Measurements from ENCODE around the gene PIK3CB. TPM values are rescaled to one million over a fixed set of nuclear protein-coding genes. Genes with fewer than 3 reads are reported as not detected.

The PIK3CB gene
- total and polyA plus RNA-seq, 2 of the 8 experiments (the other 6 are each of a cell fraction or from before 2014, with no cell fraction given) = 8.3 to 35.2 TPM

DNA sequence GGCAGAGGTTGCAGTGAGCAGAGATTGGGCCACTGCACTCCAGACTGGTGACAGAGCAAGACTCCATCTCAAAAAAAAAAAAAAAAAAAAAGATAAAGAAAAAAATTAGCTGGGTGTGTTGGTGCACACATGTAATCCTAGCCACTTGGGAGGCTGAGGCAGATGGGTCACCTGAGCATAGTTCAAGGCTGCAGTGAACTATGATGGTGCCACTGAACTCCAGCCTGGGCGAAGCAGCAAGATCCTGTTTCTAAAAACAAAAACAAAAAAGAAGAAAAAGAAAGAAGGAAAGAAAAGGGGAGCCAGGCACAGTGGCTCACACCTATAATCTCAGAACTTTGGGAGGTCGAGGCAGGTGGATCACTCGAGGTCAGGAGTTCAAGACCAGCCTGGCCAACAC is 32.9 kb downstream of the PIK3CB start (continued):
- TF ChIP-seq, protein P1, sequence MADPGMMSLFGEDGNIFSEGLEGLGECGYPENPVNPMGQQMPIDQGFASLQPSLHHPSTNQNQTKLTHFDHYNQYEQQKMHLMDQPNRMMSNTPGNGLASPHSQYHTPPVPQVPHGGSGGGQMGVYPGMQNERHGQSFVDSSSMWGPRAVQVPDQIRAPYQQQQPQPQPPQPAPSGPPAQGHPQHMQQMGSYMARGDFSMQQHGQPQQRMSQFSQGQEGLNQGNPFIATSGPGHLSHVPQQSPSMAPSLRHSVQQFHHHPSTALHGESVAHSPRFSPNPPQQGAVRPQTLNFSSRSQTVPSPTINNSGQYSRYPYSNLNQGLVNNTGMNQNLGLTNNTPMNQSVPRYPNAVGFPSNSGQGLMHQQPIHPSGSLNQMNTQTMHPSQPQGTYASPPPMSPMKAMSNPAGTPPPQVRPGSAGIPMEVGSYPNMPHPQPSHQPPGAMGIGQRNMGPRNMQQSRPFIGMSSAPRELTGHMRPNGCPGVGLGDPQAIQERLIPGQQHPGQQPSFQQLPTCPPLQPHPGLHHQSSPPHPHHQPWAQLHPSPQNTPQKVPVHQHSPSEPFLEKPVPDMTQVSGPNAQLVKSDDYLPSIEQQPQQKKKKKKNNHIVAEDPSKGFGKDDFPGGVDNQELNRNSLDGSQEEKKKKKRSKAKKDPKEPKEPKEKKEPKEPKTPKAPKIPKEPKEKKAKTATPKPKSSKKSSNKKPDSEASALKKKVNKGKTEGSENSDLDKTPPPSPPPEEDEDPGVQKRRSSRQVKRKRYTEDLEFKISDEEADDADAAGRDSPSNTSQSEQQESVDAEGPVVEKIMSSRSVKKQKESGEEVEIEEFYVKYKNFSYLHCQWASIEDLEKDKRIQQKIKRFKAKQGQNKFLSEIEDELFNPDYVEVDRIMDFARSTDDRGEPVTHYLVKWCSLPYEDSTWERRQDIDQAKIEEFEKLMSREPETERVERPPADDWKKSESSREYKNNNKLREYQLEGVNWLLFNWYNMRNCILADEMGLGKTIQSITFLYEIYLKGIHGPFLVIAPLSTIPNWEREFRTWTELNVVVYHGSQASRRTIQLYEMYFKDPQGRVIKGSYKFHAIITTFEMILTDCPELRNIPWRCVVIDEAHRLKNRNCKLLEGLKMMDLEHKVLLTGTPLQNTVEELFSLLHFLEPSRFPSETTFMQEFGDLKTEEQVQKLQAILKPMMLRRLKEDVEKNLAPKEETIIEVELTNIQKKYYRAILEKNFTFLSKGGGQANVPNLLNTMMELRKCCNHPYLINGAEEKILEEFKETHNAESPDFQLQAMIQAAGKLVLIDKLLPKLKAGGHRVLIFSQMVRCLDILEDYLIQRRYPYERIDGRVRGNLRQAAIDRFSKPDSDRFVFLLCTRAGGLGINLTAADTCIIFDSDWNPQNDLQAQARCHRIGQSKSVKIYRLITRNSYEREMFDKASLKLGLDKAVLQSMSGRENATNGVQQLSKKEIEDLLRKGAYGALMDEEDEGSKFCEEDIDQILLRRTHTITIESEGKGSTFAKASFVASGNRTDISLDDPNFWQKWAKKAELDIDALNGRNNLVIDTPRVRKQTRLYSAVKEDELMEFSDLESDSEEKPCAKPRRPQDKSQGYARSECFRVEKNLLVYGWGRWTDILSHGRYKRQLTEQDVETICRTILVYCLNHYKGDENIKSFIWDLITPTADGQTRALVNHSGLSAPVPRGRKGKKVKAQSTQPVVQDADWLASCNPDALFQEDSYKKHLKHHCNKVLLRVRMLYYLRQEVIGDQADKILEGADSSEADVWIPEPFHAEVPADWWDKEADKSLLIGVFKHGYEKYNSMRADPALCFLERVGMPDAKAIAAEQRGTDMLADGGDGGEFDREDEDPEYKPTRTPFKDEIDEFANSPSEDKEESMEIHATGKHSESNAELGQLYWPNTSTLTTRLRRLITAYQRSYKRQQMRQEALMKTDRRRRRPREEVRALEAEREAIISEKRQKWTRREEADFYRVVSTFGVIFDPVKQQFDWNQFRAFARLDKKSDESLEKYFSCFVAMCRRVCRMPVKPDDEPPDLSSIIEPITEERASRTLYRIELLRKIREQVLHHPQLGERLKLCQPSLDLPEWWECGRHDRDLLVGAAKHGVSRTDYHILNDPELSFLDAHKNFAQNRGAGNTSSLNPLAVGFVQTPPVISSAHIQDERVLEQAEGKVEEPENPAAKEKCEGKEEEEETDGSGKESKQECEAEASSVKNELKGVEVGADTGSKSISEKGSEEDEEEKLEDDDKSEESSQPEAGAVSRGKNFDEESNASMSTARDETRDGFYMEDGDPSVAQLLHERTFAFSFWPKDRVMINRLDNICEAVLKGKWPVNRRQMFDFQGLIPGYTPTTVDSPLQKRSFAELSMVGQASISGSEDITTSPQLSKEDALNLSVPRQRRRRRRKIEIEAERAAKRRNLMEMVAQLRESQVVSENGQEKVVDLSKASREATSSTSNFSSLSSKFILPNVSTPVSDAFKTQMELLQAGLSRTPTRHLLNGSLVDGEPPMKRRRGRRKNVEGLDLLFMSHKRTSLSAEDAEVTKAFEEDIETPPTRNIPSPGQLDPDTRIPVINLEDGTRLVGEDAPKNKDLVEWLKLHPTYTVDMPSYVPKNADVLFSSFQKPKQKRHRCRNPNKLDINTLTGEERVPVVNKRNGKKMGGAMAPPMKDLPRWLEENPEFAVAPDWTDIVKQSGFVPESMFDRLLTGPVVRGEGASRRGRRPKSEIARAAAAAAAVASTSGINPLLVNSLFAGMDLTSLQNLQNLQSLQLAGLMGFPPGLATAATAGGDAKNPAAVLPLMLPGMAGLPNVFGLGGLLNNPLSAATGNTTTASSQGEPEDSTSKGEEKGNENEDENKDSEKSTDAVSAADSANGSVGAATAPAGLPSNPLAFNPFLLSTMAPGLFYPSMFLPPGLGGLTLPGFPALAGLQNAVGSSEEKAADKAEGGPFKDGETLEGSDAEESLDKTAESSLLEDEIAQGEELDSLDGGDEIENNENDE (IDR thresholded peaks at IDR 0.05; ENCODE audit: insufficient replicate concordance, low read length) = no peak
- TF ChIP-seq, protein P2, sequence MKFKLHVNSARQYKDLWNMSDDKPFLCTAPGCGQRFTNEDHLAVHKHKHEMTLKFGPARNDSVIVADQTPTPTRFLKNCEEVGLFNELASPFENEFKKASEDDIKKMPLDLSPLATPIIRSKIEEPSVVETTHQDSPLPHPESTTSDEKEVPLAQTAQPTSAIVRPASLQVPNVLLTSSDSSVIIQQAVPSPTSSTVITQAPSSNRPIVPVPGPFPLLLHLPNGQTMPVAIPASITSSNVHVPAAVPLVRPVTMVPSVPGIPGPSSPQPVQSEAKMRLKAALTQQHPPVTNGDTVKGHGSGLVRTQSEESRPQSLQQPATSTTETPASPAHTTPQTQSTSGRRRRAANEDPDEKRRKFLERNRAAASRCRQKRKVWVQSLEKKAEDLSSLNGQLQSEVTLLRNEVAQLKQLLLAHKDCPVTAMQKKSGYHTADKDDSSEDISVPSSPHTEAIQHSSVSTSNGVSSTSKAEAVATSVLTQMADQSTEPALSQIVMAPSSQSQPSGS (IDR thresholded peaks at IDR 0.05; ENCODE audit: low read length) = no peak
- TF ChIP-seq RNF2 (IDR thresholded peaks at IDR 0.05; ENCODE audit: borderline replicate concordance, low read depth, low read length, missing control alignments, poor library complexity, severe bottlenecking) = no peak
- no peak for TF ChIP-seq TAF1 (IDR thresholded peaks at IDR 0.05; ENCODE audit: low read depth, low read length)
- TF ChIP-seq KDM4A (IDR thresholded peaks at IDR 0.05; ENCODE audit: low read depth, low read length, severe bottlenecking) = no peak
- no peak for TF ChIP-seq POLR2A (IDR thresholded peaks at IDR 0.05; ENCODE audit: control extremely low read depth in 1 of 2, low read depth in 2 of 2, low read length in 2 of 2)
- no peak for TF ChIP-seq NRF1 (IDR thresholded peaks at IDR 0.05; ENCODE audit: low read depth, low read length)
- TF ChIP-seq NANOG (IDR thresholded peaks at IDR 0.05; ENCODE audit: insufficient read depth, low read depth, low read length, poor library complexity, severe bottlenecking) = no peak
- no peak for TF ChIP-seq RXRA (IDR thresholded peaks at IDR 0.05; ENCODE audit: insufficient read depth, low read depth, low read length)
- TF ChIP-seq FOSL1 (IDR thresholded peaks at IDR 0.05; ENCODE audit: insufficient read depth, low read depth, low read length) = no peak
